ENCODE data around the gene JPH3.

JPH3 gene

DNA sequence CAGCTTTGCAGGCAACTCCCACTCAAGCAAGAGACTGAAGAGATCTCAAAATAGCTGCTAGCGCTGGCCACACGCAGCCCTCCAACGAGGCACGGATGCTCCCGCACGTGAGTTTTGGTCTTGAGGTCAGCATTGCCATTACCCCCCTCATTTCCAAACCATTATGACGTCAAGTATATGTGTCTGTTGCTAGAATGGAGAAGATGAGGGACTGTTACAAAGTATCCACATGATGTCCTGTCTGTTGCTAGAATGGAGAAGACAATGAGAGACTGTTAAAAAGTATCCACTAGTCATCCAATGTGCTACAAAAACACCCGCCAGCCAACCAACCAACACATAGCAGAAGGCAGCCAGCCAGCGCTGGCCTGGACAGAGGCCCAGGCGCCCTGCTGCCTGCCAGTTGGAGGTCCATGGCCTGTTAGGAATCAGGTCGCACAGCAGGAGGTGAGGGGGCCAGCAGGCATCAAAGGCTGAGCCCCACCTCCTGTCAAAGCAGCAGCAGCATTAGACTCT, 138.7 kb downstream of the JPH3 start:
- Mint-ChIP-seq H3K4me3 (no peak overlapping the region), H3K27ac (no peak overlapping the region), H3K36me3 (peaks cover 9% of the 10 kb centered on the region), H3K27me3 (no peaks in the 10 kb centered on the region), H3K4me1 (peaks cover 22% of the 10 kb centered on the region), H3K9me3 (no peaks in the 10 kb centered on the region)

DNA sequence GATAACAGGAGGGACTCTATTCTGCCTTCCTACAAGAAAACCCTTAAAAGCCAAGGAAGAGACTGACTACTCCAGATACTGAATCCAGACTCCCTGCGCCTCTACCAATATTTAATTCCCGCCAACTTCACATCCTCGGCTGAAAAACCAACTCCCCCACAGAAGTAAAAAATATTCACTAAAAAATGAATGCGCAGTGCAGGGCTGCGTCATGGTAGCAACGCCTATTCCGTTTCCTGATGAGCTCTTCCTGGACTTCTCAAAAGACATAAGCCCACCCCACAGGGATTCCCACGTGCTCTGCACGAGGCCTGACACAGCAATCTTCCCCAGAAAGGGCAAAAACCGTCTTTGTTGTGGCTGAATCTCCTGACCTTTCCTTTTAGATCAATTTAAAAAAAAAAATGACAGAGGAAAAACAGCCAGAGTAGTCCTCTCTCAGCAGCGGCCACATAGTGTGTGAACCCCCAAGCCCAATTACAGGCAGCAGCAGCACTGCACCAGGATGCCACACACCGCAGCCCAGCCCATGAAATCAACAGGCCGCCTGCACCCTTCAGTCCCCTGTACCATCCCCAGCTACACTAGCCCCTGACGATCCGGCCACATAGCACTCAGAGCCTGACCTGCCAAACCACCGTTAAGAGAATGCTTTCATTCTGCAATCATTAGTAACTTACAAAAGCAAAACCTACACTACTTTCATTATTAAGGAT, 139.6 kb downstream of the JPH3 start:
- Mint-ChIP-seq H3K36me3 (peaks cover 11% of the 10 kb centered on the region), H3K27me3 (no peaks in the 10 kb centered on the region), H3K4me1 (peaks cover 20% of the 10 kb centered on the region), H3K27ac (no peak overlapping the region), H3K4me3 (no peak overlapping the region), H3K9me3 (no peaks in the 10 kb centered on the region)

DNA sequence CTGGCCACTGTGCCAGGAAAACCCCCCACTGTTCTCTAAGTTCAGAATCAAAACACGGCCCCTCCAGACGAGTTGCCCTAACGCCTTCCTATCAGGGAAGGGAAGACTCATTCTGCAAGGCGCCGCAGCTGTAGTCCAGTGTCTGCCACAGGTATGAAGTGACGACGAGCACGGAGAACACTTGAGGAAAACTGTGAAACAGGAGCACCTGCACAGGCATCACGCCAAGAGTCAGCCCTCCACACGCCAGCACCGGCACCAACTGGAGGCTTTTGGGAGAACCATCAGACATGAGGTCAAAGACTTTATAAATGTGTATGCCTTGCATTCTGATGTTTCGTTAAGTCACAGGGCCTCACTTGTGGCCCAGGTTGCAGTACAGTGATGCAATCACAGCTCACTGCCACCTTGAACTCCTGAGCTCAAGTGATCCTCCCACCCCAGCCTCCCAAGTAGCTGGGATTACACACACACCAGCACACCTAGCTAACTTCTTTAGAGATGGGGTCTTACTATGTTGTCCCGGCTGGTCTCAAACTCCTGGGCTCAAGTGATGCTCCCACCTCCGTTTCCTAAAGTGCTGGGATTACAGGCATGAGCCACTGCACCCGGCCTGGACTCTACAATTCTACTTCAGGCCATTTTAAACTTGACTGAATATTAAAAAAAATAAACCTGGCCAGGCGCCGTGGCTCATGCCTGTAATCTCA, 140.6 kb downstream of the JPH3 start:
- Mint-ChIP-seq H3K36me3 (peaks cover 12% of the 10 kb centered on the region), H3K27me3 (no peaks in the 10 kb centered on the region), H3K4me3 (no peak overlapping the region), H3K9me3 (no peaks in the 10 kb centered on the region), H3K4me1 (peaks cover 20% of the 10 kb centered on the region), H3K27ac (no peak overlapping the region)

DNA sequence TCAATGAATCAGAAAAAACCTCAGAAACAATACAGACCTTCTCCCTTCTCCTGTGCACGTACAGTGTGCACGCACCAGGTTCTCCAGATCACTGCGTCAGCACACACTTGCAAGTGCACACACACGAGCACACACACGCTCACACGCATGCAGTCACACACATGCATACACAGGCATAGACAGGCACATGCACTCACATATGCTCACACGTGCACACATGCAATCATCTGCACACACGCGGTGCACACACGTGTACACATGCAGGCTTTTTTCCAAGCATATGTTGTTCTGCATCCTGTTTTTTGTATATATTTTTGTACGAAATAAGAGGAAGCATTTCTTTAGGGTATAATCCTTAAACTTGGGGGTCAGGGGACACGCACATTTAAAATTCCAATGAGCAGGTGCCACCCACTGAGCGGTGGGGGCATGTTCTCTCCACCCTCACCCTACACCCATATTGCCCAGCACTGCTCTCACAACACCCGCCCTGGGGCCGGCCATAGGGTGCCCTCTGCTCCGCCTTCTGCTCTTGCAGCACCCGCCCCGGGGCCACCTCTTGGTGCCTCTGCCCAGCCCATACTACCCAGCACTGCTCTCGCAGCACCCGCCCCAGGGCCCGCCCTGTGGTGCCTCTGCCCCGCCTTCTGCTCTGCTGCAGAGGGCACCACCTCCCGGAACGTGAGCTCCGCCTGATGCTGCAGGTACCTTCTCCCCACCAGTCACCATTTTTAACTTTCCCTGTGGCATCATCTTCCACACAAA, 142.6 kb downstream of the JPH3 start:
- H3K36me3 Mint-ChIP-seq = peaks cover 16% of the 10 kb centered on the region
- H3K27ac Mint-ChIP-seq = no peak overlapping the region
- peaks cover 20% of the 10 kb centered on the region for H3K4me1 Mint-ChIP-seq
- no peaks in the 10 kb centered on the region for H3K27me3 Mint-ChIP-seq
- H3K4me3 Mint-ChIP-seq = no peak overlapping the region
- H3K9me3 Mint-ChIP-seq = no peaks in the 10 kb centered on the region

DNA sequence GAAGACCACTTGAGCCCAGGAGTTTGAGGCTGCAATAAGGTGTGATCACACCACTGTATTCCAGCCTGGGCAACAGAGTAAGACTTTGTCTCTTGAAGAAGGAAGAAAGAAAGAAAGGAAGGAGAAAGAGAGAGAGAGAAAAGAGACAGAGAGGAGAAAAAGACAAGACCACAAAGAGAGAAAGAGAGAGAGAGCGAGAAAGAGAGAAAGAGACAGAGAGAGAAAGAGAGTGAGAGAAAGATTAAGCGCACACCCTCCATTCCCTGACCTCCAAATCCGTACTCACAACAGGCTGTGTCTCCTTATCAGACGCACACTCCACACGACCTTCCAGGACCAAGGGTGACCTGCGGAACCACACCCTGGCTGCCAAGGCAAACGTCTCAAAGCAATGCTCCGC, 143.9 kb downstream of the JPH3 start:
- H3K4me3 Mint-ChIP-seq = no peak overlapping the region
- peaks cover 14% of the 10 kb centered on the region for H3K36me3 Mint-ChIP-seq
- H3K9me3 Mint-ChIP-seq = no peaks in the 10 kb centered on the region
- no peak overlapping the region for H3K27ac Mint-ChIP-seq
- peaks cover 19% of the 10 kb centered on the region for H3K4me1 Mint-ChIP-seq
- no peaks in the 10 kb centered on the region for H3K27me3 Mint-ChIP-seq
